AG09319 (cell line): ENCODE results near the gene FRMD6.

Experiments used
- DNase-seq: peaks from one replicate; pipeline ENCODE4 v3.0.0-alpha.2; 2010; ENCODE audit warnings: low read depth; ENCODE audit errors: extremely low read depth
- CTCF ChIP-seq: IDR thresholded peaks from 2 replicates; pipeline ENCODE4 v1.5.1; 2011; ENCODE audit warnings: low read depth, mild to moderate bottlenecking, inconsistent platforms, low read length, moderate library complexity

FRMD6 gene

GRCh38 chr14:51651388-51652167 is at the start of gene FRMD6:
Gene FRMD6 (plus strand): TSS chr14:51651910. CDS start chr14:51689837, 37,927 bp downstream.
- peak; percentile 47 for TF ChIP-seq CTCF
- peak; percentile 79 for DNase-seq

- no peak for DNase-seq
- TF ChIP-seq CTCF = no peak
Observed at GRCh38 chr14:51602310-51602709, 49.4 kb upstream of the FRMD6 start.

- no peak for TF ChIP-seq CTCF
- DNase-seq = no peak
Observed at GRCh38 chr14:51603495-51603894, 48.2 kb upstream of the FRMD6 start.

GRCh38 chr14:51604073-51604472 is 47.6 kb upstream of the FRMD6 start:
- no peak for TF ChIP-seq CTCF
- DNase-seq = peak; percentile 76

- no peak for DNase-seq
- no peak for TF ChIP-seq CTCF
Observed at GRCh38 chr14:51605575-51605974, 46.1 kb upstream of the FRMD6 start.

- TF ChIP-seq CTCF = no peak; the same call in 1 of the 2 replicates
- peak; percentile 93 for DNase-seq
Observed at GRCh38 chr14:51607711-51608110, 44.0 kb upstream of the FRMD6 start.

GRCh38 chr14:51609251-51609954 is 42.3 kb upstream of the FRMD6 start:
- TF ChIP-seq CTCF = no peak
- DNase-seq = no peak
